Tongue (tissue), 2 donors: ENCODE data around the gene PLAC9. TPM values are rescaled to one million over a fixed set of nuclear protein-coding genes. Genes with fewer than 3 reads are reported as not detected.

Experiments used
- DNase-seq: peaks from one replicate; pipeline ENCODE4 v3.0.0-alpha.2; 2015
- total RNA-seq: library from RNA; depleted of rRNA; stranded (reverse); fragments of >200 nt; gene quantifications from one replicate; pipeline ENCODE4 v1.2.3, GENCODE V29; 2014

Gene PLAC9
- total RNA-seq, 1 donor from 2014 or later, result 31.2 TPM

DNA sequence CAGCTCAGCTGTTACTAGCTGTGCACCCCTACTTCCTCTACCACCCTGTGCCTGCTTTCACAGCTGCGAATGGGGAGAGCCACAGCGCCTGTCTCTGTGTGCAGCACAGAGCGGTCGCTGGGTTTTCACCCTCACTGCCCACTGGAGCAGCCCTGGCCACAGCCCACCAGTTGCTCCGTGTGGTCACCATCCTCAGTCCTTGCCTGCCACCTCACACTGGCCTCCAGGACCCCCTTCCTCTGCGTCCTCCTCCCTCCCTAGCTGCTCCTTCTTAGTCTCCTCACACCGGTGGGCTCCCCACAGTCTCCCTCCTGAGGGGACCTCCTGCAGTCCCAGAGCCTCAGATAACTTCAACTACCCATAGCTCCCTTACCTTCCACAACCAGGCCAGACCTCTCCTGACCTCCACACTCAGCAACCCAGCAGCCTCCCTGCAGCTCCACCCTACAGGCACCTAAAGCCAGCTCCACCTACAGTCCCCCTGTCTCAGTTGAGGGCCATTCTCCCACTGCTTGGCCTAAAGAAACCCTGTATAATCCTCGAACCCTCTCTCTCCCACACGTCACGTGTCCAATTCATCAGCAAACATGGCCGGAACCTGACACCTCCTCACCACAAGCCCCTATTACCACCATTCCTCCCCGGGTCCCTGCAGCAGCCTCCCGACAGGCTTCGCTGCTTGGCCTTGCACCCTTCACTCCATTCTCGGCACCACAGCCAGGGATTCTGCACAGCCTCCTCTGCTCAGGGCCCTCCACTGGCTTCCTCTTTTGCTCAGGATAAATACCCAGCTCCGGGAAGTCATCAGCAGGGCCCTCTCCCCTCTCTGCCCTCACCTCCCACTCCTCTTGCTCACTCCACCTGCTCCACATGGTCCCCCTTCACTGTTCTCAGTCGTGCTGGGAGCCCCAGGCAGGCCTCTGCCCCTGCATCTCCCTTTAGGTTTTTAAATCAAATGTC, 28.1 kb downstream of the PLAC9 start:
- DNase-seq, result no peak

DNA sequence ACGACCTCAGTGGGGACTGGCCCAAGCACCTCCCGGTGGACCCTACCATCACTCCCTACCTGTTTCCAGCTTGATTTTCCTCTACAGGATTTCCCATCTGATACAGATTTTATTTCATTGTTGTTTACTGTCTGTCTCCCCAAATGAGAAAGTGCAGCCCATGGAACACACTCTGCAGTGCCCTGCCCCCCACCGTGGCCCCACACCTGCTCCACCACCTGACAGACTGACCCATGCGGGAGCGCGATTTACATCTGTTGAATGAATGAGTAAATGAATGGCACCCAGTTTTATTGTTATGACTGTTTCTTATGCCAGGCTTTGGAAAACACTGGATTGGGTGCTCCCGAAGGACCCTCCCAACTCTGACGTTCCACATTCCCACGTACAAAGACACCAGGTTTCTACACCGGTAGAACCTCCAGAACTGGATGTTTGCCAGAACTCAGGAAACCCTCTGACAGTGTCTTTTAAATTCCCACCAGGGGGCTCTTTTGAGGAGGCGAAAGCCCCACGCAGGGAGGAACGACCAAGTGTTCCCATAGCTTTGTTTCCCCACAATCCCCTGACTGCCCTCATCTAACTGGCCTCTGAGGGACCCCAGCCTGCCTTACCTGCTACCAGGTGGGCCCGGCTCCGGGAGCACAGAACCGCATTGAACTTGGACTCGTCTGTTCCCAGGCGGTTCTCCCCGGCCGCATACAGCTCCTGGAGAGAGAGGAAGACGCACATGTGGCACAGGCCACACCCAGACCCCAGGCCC, 29.0 kb downstream of the PLAC9 start:
- peak; percentile 54 for DNase-seq

DNA sequence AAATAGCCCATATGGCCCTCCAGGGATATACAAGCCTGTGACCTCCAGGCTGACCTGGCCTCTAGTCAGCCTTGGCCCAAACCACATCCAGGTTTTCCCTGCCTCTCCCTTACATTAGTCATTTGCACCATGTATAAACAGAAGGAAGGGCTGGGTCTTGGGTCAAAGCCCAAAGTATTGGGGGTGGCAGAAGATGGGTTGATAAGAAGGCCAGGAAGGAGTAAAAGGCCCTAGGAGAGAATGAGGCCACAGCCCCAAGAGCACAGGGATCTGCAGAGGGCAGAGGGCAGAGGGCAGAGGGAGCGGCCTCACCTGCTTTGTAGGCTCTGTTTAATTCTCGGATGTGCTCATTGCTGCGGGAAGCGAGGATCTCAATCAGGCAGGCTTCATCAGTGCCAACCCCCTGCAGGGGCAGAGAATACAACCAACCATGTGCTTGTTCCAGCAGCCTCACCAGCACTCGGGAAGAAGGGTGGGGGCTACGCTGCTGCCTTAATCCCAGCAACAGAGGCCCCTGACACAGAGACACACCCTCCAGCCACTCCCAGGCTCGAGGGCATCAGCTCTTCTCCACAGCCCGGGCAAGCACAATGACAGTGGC, 31.3 kb downstream of the PLAC9 start:
- DNase-seq, result no peak

DNA sequence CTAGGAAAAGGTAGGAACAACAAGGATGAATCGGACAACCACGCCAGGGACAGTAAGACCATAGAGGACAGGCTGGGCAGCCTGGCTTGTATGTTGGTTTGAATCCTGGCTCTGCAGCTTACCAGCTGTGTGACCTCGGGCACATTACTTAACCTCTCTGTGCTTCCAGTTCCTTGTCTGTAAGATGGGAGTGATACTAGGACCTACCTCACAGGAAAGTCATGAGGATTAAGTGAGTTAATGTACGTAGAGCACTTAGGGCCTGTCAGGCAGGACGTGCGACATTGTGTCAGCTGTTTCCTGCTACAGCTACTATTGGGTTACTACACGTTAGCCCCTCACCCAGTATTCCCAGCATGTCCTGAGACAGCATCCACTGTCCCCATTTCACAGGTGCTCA, 32.1 kb downstream of the PLAC9 start:
- DNase-seq, result no peak

DNA sequence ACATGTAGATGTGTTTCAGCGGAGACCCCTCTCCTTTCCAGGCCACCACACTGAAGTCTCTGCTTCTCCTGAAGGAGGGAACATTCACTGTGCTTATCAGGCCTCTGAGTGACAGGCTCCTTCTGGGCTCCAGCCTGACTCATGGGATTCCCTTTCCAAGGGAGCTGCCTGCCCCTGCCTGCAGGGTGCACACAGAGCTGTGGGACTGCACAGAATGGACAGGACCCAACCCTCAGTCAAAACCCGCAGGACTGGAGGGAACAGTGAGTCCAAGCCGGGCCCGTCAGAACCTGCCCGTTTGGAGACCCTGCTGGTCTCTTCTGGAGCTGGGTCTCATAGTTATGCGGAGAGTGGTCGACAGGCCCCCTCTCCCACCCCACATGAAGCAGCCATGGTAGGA, 32.6 kb downstream of the PLAC9 start:
- DNase-seq, result peak; percentile 29

DNA sequence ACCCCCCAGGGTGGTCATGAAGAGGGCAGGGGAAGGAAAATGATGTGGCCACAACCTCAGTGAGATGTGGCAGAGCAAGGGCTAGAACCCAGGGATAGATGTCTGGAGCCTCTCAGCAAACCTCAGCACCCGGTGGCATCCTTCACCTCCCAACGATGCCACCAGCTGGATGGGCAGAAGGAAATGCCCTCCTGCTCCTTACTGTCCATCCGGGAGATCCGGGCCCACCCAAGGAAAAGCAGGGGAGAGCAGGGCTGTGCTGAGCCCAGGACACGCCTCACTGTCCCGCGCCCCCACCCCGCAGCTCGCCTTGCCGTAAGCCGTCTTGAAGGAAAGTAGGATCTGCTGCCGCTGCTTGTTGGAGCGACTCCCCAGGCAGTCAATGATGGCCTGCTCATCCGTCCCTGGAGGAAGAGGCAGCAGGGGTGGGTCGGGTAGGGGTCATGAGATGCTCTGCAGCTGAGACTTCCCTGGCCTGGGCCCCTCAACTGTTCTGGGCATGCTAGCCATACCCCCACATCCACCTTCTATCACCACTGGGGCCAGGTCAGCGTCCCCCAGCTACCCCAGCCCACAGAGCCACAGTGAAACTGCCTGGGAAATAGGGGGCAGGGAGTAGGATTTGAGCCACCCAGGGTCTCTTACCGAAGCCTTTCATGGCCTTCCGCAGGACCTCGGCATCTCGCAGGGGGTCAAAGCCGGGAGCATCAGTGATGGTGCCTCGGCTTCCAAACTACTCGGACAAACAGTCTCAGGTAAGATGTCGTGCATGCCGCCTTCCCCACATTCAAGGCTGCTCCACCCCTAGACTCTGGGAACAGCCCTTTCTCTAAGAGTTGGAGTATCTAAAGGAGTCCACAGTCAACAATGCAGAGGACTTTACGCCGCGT, 34.3 kb downstream of the PLAC9 start:
- no peak for DNase-seq

DNA sequence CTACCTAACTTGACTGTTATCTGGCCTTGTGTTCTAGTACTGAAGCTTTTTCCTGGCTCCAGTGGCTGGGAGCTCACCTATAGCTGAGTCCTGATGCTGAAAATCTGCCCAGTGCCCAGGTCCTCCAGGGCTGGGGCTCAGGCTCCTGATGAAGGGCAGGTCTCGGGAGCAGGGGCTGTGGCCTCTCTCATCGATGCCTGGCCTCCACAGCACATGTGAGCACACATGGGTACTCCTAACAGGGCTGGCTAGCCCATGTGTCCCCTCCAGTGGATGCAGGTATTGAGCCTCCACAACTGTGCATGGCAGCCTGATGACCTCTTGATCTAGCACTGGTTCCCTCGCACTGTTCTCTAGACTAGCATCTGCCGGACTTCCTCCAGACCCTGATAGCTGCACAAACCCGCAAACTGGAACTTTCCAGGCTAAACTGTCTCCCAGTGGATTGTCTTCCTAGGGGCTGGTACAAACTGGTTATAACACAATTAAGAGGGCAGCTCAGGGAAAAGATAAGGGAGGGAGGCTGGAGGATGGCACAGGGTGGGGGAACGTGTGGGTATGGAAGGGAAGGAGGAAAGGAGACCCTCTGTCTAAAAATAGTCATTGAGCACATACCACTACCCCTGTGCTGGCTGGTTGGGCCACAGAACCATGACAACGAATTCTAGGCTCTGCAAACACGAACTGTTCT, 35.1 kb downstream of the PLAC9 start:
- peak; percentile 66 for DNase-seq

DNA sequence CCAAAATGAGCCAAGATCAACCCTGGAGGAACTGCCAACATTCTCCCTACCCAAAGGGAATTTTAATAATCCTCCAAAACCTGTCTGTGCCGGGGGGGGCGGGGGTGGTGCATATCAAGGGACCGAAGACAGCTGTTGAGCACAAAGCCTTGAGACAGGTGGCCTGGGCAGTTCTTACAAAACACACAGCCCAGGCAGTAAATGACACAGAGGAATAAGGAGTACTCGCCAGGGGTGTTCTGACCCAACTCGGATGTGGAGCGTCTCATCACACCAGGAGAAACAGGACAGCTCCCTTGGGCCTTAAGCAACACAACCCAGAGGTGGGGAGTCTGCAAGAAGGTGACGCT, 35.6 kb downstream of the PLAC9 start:
- DNase-seq, result no peak

DNA sequence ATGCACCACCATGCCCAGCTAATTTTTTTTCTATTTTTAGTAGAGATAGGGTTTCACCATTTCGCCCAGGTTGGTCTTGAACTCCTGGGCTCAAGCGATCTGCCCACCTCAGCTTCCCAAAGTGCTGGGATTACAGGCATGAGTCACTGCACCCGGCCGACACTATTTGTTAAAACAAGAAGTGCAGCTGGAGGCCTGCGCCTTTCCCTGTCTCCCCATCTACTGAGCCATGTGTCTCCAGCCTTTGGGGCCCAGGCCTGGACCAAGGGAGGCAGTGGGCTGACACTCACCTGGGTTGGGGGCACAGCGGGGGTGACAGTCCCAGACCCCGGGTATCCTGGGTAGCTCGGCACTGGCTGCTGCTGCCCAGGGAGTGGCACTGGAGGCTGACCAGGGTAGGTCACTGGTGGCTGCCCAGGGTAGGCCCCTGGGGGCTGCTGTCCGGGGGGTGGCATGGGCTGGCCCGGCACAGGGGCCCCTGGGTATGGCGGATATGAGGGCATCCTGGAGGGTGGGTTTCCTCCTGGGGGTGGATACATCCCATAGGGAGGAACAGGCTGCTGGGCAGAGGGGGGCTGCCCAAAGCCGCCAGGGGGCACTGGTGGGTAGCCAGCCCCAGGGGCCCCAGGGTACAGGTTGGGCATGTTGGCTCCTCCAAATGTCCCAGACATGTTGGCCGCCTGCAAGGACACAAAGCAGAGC, 36.3 kb downstream of the PLAC9 start:
- no peak for DNase-seq

DNA sequence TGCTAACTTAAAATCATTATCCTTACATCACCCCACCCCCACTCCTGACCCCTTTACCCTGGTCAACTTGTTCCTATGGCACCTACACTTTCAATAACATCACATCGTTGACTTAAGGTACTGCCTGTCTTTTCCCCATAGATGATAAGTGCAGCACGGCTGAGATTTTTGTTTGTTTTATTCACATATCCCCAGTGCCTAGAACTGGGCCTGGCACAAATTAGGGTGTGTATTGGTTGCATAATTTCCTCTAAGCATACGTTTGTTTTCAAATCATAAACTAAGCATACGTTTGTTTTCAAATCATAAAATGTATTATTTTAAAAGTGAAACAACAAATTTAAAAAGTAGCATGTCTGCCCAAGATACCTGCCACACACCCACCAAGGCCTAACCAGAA, 37.5 kb downstream of the PLAC9 start:
- DNase-seq, result no peak

DNA sequence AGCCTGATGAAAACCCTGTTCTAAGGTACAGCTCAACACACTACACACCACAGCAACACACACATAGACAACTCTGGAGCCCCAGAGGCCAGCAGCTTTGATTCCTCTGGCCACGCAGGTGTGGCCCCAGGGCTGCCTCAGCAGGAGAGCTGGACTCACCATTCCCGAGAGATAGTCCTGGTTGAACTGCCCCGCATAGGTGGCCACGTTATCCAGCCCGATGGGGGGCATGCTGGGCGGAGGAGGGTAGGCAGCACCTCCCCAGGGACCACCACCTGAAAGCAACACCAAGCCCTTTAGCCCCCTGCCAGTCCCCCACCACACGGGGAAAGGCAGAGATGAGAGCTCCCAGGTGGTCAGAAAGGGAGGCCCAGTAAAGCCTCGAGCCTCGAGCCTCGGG, 38.1 kb downstream of the PLAC9 start:
- no peak for DNase-seq

DNA sequence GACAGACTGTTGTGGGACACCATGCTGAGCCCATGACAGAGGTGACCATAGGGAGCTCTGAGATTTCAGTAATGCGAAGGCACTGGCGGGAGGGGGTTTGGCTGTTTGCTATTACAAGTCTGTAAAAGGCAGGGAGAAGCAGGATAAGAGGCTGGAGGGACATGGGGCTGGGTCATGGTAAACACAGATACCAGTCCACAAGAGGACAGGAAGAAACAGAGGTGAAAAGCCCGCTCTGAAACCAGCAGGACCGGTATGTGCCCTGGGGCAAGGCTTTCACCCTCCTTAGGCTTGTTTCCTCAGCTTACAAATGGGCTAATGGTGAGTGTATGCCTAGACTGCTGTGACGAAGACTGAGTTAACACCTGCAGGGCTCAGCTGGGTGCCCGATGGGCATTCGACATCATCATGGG, 38.7 kb downstream of the PLAC9 start:
- DNase-seq, result no peak

DNA sequence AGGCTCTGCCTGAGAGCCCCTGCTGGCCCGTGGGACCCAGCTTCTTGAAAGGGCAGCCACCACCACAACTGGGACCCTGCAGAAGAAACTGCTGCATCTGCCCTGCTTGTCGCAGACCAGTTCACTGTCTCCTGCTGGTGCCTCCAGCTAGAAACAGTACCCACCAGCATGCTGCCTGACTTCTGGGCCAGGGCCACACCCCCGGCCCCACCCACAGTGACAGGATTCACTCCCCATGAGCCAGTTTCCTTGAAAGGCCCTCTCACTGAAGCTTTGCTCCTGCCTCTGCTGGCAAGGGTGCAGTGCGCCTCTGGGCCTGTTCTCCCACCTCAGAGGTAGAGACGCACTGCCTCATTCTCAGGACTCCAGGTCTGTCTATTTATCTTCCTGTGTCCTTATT, 40.4 kb downstream of the PLAC9 start:
- peak; percentile 62 for DNase-seq

DNA sequence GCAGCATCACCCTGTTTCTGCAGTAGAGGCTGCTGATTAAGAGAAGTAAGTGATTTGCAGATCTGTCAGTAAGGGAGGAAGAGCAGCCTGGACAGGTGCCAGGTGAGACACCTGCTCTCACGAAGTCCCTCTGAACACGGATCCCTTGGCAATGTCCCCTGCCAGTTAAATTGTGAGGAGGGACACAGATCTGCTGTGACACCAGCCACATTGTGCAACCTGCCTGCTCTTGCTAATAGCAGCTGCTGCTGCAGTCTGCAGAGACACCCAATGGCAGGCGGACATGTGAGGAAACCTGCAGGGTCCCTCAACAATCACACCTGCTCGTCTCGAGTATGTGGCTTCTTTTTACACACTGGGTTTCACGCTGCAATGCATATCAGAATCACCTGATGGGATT, 40.9 kb downstream of the PLAC9 start:
- no peak for DNase-seq

DNA sequence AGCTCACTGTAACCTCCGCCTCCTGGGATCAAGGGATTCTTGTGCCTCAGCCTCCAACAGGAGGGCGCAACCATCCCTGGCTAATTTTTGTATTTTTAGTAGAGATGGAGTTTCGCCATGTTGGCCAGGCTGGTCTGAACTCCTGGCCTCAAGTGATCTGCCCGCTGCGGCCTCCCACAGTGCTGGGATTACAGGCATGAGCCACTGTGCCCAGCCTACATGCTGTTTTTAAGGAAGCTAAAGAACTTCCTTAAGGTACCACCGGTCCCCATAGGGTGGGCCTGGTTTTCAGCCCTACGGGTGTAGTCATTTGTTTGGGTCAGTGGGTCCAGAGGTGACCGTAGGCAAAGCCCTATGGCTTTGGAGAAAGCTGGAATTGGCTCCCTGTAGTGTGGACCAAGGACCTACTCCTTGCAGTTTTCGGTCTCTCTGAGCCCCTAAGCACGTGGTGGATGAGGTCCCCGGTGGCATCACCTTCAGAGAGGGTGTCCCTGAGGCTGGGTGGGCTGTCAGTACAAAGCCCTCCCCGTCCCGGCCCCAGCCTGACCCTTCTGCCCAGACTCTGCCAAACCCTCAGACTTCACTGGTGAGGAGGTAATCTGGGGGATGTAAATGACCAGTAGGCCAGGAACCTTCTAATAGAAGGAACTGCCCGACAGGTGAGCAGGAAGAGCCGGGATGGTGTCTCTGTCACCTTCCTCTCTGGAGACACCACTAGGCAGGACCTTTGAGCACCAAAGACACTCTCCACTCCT, 42.3 kb downstream of the PLAC9 start:
- DNase-seq, result no peak

DNA sequence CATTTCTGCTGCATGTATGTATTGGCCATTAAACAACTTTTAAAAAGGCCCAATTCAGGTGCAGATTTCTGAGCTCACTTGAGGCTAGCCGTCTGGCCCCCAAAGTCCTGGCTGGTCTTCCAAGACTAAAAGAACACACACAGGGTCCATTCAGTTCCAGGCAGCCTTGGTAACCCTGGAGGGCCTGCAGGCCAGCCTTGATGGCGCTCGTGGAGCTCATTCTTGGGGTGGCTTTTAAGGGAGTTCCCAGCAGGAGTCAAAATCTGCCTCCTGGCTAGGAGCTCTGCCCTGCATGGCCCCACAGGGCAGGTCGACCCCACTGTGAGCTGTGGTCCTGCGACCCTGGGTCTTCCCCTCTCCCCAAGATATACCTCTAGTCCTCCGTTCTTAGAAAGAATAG, 44.0 kb downstream of the PLAC9 start:
- DNase-seq, result no peak

DNA sequence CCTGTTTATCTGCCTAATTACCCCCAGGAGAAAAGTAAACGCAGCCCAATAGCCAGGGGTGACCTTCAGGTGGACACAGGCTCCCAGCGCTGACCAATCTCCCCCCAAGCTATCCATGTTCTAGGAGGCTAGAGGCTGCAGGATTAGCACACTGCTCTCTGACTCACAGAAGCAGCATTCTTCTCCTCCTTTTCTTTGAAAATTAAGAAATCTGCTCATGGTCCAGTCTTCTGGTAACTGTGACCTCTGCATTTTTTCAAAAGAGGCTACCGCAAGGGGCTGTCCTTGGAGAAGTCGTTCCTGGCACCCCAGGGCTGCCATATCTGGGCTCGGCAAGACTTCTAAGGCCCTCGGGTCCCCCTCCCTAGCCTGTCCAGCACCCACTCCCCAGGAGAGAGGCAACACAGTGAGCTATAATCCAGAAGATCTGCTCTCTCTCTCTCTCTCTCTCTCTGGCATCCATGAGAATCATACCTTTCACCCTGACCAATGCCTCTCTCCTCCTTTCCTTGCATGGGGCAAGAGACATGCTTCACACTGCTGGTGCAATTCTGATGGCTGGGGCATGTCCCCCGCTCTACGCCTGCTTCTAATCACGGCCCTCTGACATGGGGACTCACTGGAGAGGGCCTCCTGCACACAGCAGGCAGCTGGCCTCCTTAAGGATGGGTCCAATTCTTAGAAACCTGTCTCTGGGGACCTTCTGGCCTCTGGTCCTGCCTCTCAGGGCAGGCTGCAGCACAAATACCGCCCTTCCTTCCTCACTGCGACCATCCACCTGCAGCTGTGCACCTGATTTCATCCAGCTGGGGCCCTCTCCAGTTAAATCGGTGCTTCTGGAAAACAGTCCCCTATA, 45.5 kb downstream of the PLAC9 start:
- DNase-seq, result no peak

DNA sequence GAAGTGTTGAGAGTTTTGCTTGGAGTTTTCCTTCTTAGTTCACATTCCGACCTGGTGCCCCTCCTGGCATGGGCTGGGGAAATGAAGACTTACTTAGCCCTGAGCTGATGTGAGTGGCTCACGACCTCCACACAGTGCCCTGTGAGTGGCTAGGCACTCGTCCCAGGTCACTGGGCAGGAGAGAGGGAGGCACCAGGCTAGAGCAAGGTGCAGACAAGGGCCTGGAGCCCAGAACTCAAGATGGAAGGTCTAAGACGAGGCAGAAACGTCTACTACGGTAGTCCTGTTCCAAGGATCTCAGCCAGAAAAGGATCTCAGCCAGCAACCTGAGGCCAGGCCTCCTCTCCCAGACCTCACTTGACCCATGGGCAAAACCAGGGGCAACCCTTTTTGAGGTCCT, 50.5 kb downstream of the PLAC9 start:
- no peak for DNase-seq

DNA sequence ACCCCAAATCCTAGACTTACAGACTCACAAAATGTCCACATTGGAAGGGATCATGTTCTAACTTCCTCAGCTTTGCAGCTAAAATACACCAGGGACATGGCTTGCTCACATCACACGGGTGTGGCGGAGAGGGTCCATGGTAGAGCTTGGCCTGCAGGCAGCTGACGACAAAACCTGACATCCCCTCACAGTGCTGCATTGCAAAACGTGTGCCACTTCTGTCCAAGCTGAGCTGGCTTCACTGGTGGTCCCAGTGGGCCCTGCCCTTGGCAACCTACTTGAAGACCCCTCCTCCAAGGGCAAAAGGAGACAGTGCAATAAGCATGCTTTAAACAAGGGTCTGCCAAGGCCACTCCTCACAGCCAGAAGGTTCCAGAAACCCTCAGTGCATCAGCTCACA, 50.9 kb downstream of the PLAC9 start:
- DNase-seq, result no peak
